MM.1S (cell line): Measurements from ENCODE around the gene UBE3B.

Source experiments
- CTCF ChIP-seq: fragments of 300-600 bp; sonication (generic); IDR thresholded peaks from 2 replicates; pipeline ENCODE4 v1.5.1; 2016; ENCODE audit warnings: antibody characterized with exemption, low read length, mixed read lengths
- EZH2 ChIP-seq: fragments of 300-600 bp; sonication (generic); optimal IDR thresholded peaks from 2 replicates; pipeline ENCODE3; 2017; ENCODE audit warnings: low read depth, mild to moderate bottlenecking, antibody characterized with exemption, low read length, mixed read lengths
- EZH2phosphoT487 ChIP-seq: fragments of 300-600 bp; sonication (generic); IDR thresholded peaks from 2 replicates; pipeline ENCODE4 v1.6.1; 2018; ENCODE audit warnings: antibody characterized with exemption, low read length

- TF ChIP-seq EZH2 (no peak), CTCF (no peak), EZH2phosphoT487 (no peak)
These were observed 52.5 kb downstream of the UBE3B start for GRCh38 chr12:109529691-109530640.
